Stimulated activated CD4-positive, alpha-beta T cell treated with anti-CD3 and anti-CD28 coated beads, Interleukin-4, amount 100 ng/mL, for 4 hours (primary cell): ENCODE results near the gene MPZL2.

Experiments
- DNase-seq, 2 experiments: peaks; one replicate each; pipeline ENCODE4 v3.0.0-alpha.2; 2020

Gene MPZL2

GRCh38 chr11:118217575-118217974 lies 46.5 kb downstream of the MPZL2 start:
- DNase-seq = no peak

GRCh38 chr11:118216621-118217481 lies 47.2 kb downstream of the MPZL2 start:
- peak; percentile 37 to 56 for DNase-seq

GRCh38 chr11:118215765-118216164 lies 48.3 kb downstream of the MPZL2 start:
- DNase-seq = no peak

- no peak for DNase-seq
Observed at GRCh38 chr11:118215262-118215661, 48.8 kb downstream of the MPZL2 start.

- no peak for DNase-seq
Observed at GRCh38 chr11:118214210-118214914, 49.7 kb downstream of the MPZL2 start.

- no peak for DNase-seq
Observed at GRCh38 chr11:118213781-118214180, 50.3 kb downstream of the MPZL2 start.

GRCh38 chr11:118213201-118213600 lies 50.9 kb downstream of the MPZL2 start:
- no peak for DNase-seq

- DNase-seq = no peak
Observed at GRCh38 chr11:118212781-118213191, 51.3 kb downstream of the MPZL2 start.

- no peak for DNase-seq
Observed at GRCh38 chr11:118212131-118212725, 51.9 kb downstream of the MPZL2 start.

- no peak for DNase-seq
Observed at GRCh38 chr11:118211006-118211405, 53.1 kb downstream of the MPZL2 start.

GRCh38 chr11:118210323-118210722 lies 53.8 kb downstream of the MPZL2 start:
- no peak for DNase-seq

- no peak for DNase-seq
Observed at GRCh38 chr11:118209033-118209432, 55.1 kb downstream of the MPZL2 start.

GRCh38 chr11:118207079-118207478 lies 57.0 kb downstream of the MPZL2 start:
- DNase-seq = no peak

- DNase-seq = no peak
Observed at GRCh38 chr11:118206391-118207031, 57.6 kb downstream of the MPZL2 start.

- no peak for DNase-seq
Observed at GRCh38 chr11:118205606-118206378, 58.3 kb downstream of the MPZL2 start.
